HepG2 (cell line): ENCODE measurements around the gene KRTAP3-3. TPM values are rescaled to one million over a fixed set of nuclear protein-coding genes. Genes with fewer than 3 reads are reported as not detected.

Experiments
- ATAC-seq: fragments of 200-7000 bp; cut with Tn5 transposase; 3 replicates; pipeline ENCODE4 v1.9.1; 2020; ENCODE audit warnings: mild to moderate bottlenecking, moderate library complexity
- BruUV-seq: library from RNA; stranded (reverse); fragments of 400-500 nt; replicated peaks from 2 replicates; lab custom pipeline; 2021; lab: Mats Ljungman, UMichigan
- CTCF ChIA-PET: fragments of 300-600 bp; formaldehyde crosslinking; extraction: SDS; loops from one replicate; lab custom pipeline; 2021; ENCODE audit warnings: low total read pairs, inconsistent platforms, low intra/inter-chr PET ratio; lab: Yijun Ruan, JAX
- POLR2A ChIA-PET: fragments of 350-600 bp; sonication (Branson Sonifier 250); formaldehyde crosslinking; loops from one replicate; lab custom pipeline; 2020; ENCODE audit warnings: antibody characterized with exemption, inconsistent platforms; lab: Yijun Ruan, JAX
- DNase-seq: peaks from one replicate; pipeline ENCODE4 v3.0.0-alpha.2; 2015; ENCODE audit warnings: low spot score
- FAIRE-seq: peaks from 3 replicates; lab custom pipeline; 2011; peaks lifted over from hg19 to GRCh38; lab: Jason Lieb, UNC
- H2AFZ ChIP-seq: one replicate; pipeline ENCODE4 v1.6.1; 2011; ENCODE audit warnings: low read length, inconsistent platforms
- H3K27ac ChIP-seq: fragments of 300-600 bp; 3 replicates; pipeline ENCODE4 v1.8.0; 2011; ENCODE audit warnings: mixed run types, mild to moderate bottlenecking, mixed read lengths, low read length, inconsistent platforms; ENCODE audit not compliant: insufficient read depth; ENCODE audit errors: extremely low read length
- H3K27me3 ChIP-seq, 2 experiments: fragments of 200-600 bp in 1 of 2; 2 replicates in 1 of 2; 3 replicates in 1 of 2; pipeline versions ENCODE4 v1.6.0 to v1.8.0; 2011; ENCODE audit warnings: low read length in 2 of 2, mild to moderate bottlenecking in 2 of 2, moderate library complexity in 2 of 2, inconsistent platforms in 1 of 2; ENCODE audit not compliant: insufficient read depth in 2 of 2, control insufficient read depth in 1 of 2
- H3K36me3 ChIP-seq, 2 experiments: fragments of 200-600 bp in 1 of 2; replicated peaks in 1 of 2; 2 replicates in 1 of 2; 3 replicates in 1 of 2; pipeline versions ENCODE4 v1.5.1 to v1.8.0; 2011; ENCODE audit warnings: low read length in 2 of 2, inconsistent platforms in 1 of 2; ENCODE audit not compliant: insufficient read depth in 2 of 2, control insufficient read depth in 1 of 2
- H3K4me1 ChIP-seq: 2 replicates; pipeline ENCODE4 v1.5.1; 2012; ENCODE audit warnings: low read length, inconsistent platforms; ENCODE audit not compliant: insufficient read depth
- H3K4me2 ChIP-seq: 2 replicates; pipeline ENCODE4 v1.6.0; 2011; ENCODE audit warnings: low read depth, low read length, inconsistent platforms
- H3K4me3 ChIP-seq, 3 experiments: fragments of 200-600 bp in 1 of 3; sonication (generic), shearing (Covaris generic) in 1 of 3; replicated peaks in 1 of 3; 2 replicates each; pipeline ENCODE4 v1.5.1; 2011 to 2016; ENCODE audit warnings: low read length in 3 of 3, inconsistent platforms in 2 of 3, low read depth in 2 of 3, mild to moderate bottlenecking in 2 of 3, control low read depth in 1 of 3, mixed read lengths in 1 of 3; ENCODE audit not compliant: insufficient read depth in 1 of 3
- H3K79me2 ChIP-seq: one replicate; pipeline ENCODE4 v1.6.1; 2011; ENCODE audit warnings: low read length, inconsistent platforms; ENCODE audit not compliant: insufficient read depth
- H3K9ac ChIP-seq: 2 replicates; pipeline ENCODE4 v1.6.0; 2011; ENCODE audit warnings: mild to moderate bottlenecking, low read depth, low read length, inconsistent platforms; ENCODE audit not compliant: insufficient read depth
- H3K9me3 ChIP-seq: 2 replicates; pipeline ENCODE4 v1.5.1; 2012; ENCODE audit warnings: mild to moderate bottlenecking, low read length
- H4K20me1 ChIP-seq: 2 replicates; pipeline ENCODE4 v1.6.0; 2011; ENCODE audit warnings: inconsistent platforms, mild to moderate bottlenecking, low read length, moderate library complexity; ENCODE audit not compliant: insufficient read depth
- ATRX ChIP-seq: sonication (generic); formaldehyde crosslinking; IDR thresholded peaks from 2 replicates; pipeline ENCODE4 v1.4.0; 2020; ENCODE audit warnings: missing genetic modification reagents, borderline replicate concordance
- FOXA1 ChIP-seq, 2 experiments: fragments of 450-650 bp in 1 of 2; sonication (generic) in 1 of 2; formaldehyde crosslinking in 1 of 2; IDR thresholded peaks; 2 replicates each; pipeline versions ENCODE4 v1.4.0 to v1.6.1; 2016 to 2020; ENCODE audit warnings: missing genetic modification reagents in 1 of 2
- PLRG1 ChIP-seq: fragments of 450-650 bp; conservative IDR thresholded peaks from 2 replicates; pipeline ENCODE4 v1.6.1; 2016
- ZFYVE20 ChIP-seq: sonication (generic); formaldehyde crosslinking; IDR thresholded peaks from 2 replicates; pipeline ENCODE4 v1.8.0; 2023; ENCODE audit warnings: low read depth, mild to moderate bottlenecking, moderate library complexity, missing genetic modification reagents, borderline replicate concordance
- ZMYM2 ChIP-seq: sonication (generic); formaldehyde crosslinking; IDR thresholded peaks from 2 replicates; pipeline ENCODE4 v1.8.0; 2022; ENCODE audit warnings: mild to moderate bottlenecking, missing genetic modification reagents
- ZNF138 ChIP-seq: sonication (generic); formaldehyde crosslinking; IDR thresholded peaks from 2 replicates; pipeline ENCODE4 v1.5.0; 2020; ENCODE audit warnings: mild to moderate bottlenecking, low read depth, missing genetic modification reagents
- ZNF484 ChIP-seq: sonication (generic); formaldehyde crosslinking; IDR thresholded peaks from 2 replicates; pipeline ENCODE4 v1.5.1; 2020; ENCODE audit warnings: mild to moderate bottlenecking, low read depth, missing genetic modification reagents, borderline replicate concordance
- WGBS: methylation state at CpG from one replicate; pipeline ENCODE4 v1.1.6; 2017; ENCODE audit warnings: low lambda C conversion rate; 5-methylcytosine and 5-hydroxymethylcytosine counted together
- in situ Hi-C: cut with HindIII; loops from 2 replicates; pipeline ENCODE4 v1.10.0; 2017; ENCODE audit warnings: low pct_unique_long_range_greater_than_20kb; ENCODE audit not compliant: extremely low pct_ligation_motif_present
- intact Hi-C: fragments of 100-400 bp; cut with micrococcal nuclease; formaldehyde crosslinking; loops from one replicate; pipeline ENCODE4 v1.10.0; 2022; ENCODE audit not compliant: unreplicated experiment
- polyA plus RNA-seq, 8 experiments: library from polyadenylated mRNA; depleted of rRNA in 3 of 8; stranded (reverse) in 7 of 8; unstranded in 1 of 8; fragments of >200 nt; fragmentation: Illumina TruSeq in 4 of 8; extraction: Trizol in 4 of 8; gene quantifications; 2 replicates each; pipeline versions ENCODE4 v1.2.1 to v1.2.3, GENCODE V29; 2011 to 2016; ENCODE audit warnings: low read depth in 4 of 8, missing spikeins in 1 of 8, mixed read lengths in 1 of 8; ENCODE audit not compliant: insufficient read depth in 1 of 8
- small RNA-seq, 3 experiments: library from RNA; depleted of rRNA; stranded (forward); fragments of <200 nt; gene quantifications; one replicate each; pipeline ENCODE3, GENCODE V24; 2012; ENCODE audit warnings: low read depth in 2 of 3, low replicate concordance in 1 of 3; ENCODE audit not compliant: insufficient read length in 3 of 3, insufficient read depth in 2 of 3
- total RNA-seq, 5 experiments: library from RNA; depleted of rRNA; stranded (reverse); fragments of >200 nt; fragmentation: Illumina TruSeq; extraction: Trizol; gene quantifications; 2 replicates each; pipeline ENCODE4 v1.2.3, GENCODE V29; 2016; ENCODE audit warnings: low read depth in 1 of 5
- TF ChIP-seq, protein P1 (sequence below): sonication (generic); formaldehyde crosslinking; IDR thresholded peaks from 2 replicates; pipeline ENCODE4 v1.4.0; 2020; ENCODE audit warnings: missing genetic modification reagents, borderline replicate concordance
- TF ChIP-seq, protein P2 (sequence below): sonication (generic); formaldehyde crosslinking; IDR thresholded peaks from 2 replicates; pipeline ENCODE4 v1.4.0; 2020; ENCODE audit warnings: mild to moderate bottlenecking, missing genetic modification reagents

Gene KRTAP3-3
- total and polyA plus RNA-seq, 2 of the 13 experiments (the other 11 are each of a cell fraction or from before 2014, with no cell fraction given) = not detected

DNA sequence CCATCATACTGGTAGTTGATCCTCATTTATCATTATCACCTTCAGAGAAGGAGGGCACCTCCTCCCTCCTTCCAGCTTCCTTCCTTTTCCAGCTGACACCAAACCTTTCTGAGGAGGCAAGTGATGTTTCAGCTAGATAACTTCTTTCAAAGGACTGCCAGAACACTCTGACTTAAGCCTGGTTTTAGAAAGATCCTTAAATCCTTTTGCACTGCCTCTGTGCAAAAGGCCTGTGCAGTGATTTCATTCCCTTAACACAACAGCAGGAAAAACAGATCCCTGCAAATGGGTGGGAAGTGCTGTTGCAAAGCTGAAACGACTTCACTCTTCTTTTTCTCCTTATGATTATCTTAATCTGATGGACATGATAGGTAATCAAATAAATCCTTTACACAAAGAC is 49.4 kb downstream of the KRTAP3-3 start:
- 50% methylated on average over 1 of the region's 1 CpG for WGBS
- TF ChIP-seq FOXA1 (IDR thresholded peaks at IDR 0.05) (no peak), FOXA1 (CRISPR knock-in tag; IDR thresholded peaks at IDR 0.05) (no peak), ZFYVE20 (CRISPR knock-in tag) (no peak), ZMYM2 (no peak), ZNF138 (CRISPR knock-in tag) (no peak), ATRX (CRISPR knock-in tag) (no peak), PLRG1 (no peak), ZNF484 (CRISPR knock-in tag) (no peak)
- TF ChIP-seq, protein P1, sequence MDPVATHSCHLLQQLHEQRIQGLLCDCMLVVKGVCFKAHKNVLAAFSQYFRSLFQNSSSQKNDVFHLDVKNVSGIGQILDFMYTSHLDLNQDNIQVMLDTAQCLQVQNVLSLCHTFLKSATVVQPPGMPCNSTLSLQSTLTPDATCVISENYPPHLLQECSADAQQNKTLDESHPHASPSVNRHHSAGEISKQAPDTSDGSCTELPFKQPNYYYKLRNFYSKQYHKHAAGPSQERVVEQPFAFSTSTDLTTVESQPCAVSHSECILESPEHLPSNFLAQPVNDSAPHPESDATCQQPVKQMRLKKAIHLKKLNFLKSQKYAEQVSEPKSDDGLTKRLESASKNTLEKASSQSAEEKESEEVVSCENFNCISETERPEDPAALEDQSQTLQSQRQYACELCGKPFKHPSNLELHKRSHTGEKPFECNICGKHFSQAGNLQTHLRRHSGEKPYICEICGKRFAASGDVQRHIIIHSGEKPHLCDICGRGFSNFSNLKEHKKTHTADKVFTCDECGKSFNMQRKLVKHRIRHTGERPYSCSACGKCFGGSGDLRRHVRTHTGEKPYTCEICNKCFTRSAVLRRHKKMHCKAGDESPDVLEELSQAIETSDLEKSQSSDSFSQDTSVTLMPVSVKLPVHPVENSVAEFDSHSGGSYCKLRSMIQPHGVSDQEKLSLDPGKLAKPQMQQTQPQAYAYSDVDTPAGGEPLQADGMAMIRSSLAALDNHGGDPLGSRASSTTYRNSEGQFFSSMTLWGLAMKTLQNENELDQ (CRISPR knock-in tag) = no peak
- TF ChIP-seq, protein P2, sequence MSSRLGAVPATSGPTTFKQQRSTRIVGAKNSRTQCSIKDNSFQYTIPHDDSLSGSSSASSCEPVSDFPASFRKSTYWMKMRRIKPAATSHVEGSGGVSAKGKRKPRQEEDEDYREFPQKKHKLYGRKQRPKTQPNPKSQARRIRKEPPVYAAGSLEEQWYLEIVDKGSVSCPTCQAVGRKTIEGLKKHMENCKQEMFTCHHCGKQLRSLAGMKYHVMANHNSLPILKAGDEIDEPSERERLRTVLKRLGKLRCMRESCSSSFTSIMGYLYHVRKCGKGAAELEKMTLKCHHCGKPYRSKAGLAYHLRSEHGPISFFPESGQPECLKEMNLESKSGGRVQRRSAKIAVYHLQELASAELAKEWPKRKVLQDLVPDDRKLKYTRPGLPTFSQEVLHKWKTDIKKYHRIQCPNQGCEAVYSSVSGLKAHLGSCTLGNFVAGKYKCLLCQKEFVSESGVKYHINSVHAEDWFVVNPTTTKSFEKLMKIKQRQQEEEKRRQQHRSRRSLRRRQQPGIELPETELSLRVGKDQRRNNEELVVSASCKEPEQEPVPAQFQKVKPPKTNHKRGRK = no peak
- no peak for FAIRE-seq

More for the DNA sequence above, 49.4 kb downstream of the KRTAP3-3 start:
- in situ Hi-C loops = no loop called here
- no peak for DNase-seq
- no peak overlapping the region for H3K27ac ChIP-seq
- ATAC-seq = no peak
- no peak overlapping the region for H2AFZ ChIP-seq
- intact Hi-C loops = no loop called here
- no TSS peak for BruUV-seq
- ChIA-PET POLR2A (no interaction called here), CTCF (no interaction called here)
- no peaks in the 10 kb centered on the region for H3K36me3 ChIP-seq
- H3K9me3 ChIP-seq = no peaks in the 10 kb centered on the region
- no peaks in the 10 kb centered on the region for H3K79me2 ChIP-seq
- no peak overlapping the region for H3K4me2 ChIP-seq
- H3K4me1 ChIP-seq = peaks cover 34% of the 10 kb centered on the region
- H3K27me3 ChIP-seq = no peaks in the 10 kb centered on the region
- no peaks in the 10 kb centered on the region for H4K20me1 ChIP-seq
- no peak overlapping the region for H3K4me3 ChIP-seq
- no peak overlapping the region for H3K9ac ChIP-seq

Small RNA genes lying within 50 kb of the gene (small RNA-seq; reads per million reads assigned to genes)
- 0 reads per million in 3 experiments for gene KRTAP3-4P

Other genes with a start within 250 kb of the KRTAP3-3 start
Only the 30 nearest of the 36 such genes appear.
- gene KRT28, start 194.2 kb downstream of the KRTAP3-3 start, total RNA-seq (2016; rRNA removed; fragmentation: Illumina TruSeq; extraction: Trizol) = not detected in 2 replicates
- not detected in 2 replicates for gene KRT28, start 194.2 kb downstream of the KRTAP3-3 start, polyA plus RNA-seq (2011; rRNA removed)
- 25.1 and 25.7 TPM in 2 replicates for gene KRT10, start 171.6 kb downstream of the KRTAP3-3 start, total RNA-seq (2016; rRNA removed; fragmentation: Illumina TruSeq; extraction: Trizol)
- gene KRT10, start 171.6 kb downstream of the KRTAP3-3 start, polyA plus RNA-seq (2011; rRNA removed) = 23.0 and 27.5 TPM in 2 replicates
- gene KRT12, start 126.9 kb downstream of the KRTAP3-3 start, total RNA-seq (2016; rRNA removed; fragmentation: Illumina TruSeq; extraction: Trizol) = 0.07 TPM in 1 of 2 replicates, not detected in the other
- 0.09 and 0.31 TPM in 2 replicates for gene KRT12, start 126.9 kb downstream of the KRTAP3-3 start, polyA plus RNA-seq (2011; rRNA removed)
- 0.13 and 0.14 TPM in 2 replicates for gene KRT20, start 108.9 kb downstream of the KRTAP3-3 start, total RNA-seq (2016; rRNA removed; fragmentation: Illumina TruSeq; extraction: Trizol)
- gene KRT20, start 108.9 kb downstream of the KRTAP3-3 start, polyA plus RNA-seq (2011; rRNA removed) = 0.20 and 1.0 TPM in 2 replicates
- gene KRT23, start 56.5 kb downstream of the KRTAP3-3 start, total RNA-seq (2016; rRNA removed; fragmentation: Illumina TruSeq; extraction: Trizol) = 24.7 and 32.9 TPM in 2 replicates
- gene KRT23, start 56.5 kb downstream of the KRTAP3-3 start, polyA plus RNA-seq (2011; rRNA removed) = 48.4 and 51.1 TPM in 2 replicates
- 0.07 TPM in 1 of 2 replicates, not detected in the other for gene KRT39, start 27.2 kb downstream of the KRTAP3-3 start, total RNA-seq (2016; rRNA removed; fragmentation: Illumina TruSeq; extraction: Trizol)
- gene KRT39, start 27.2 kb downstream of the KRTAP3-3 start, polyA plus RNA-seq (2011; rRNA removed) = 1.2 and 1.6 TPM in 2 replicates
- not detected in 2 replicates for gene KRT40, start 9.8 kb downstream of the KRTAP3-3 start, total RNA-seq (2016; rRNA removed; fragmentation: Illumina TruSeq; extraction: Trizol)
- not detected in 2 replicates for gene KRT40, start 9.8 kb downstream of the KRTAP3-3 start, polyA plus RNA-seq (2011; rRNA removed)
- gene KRTAP3-2, start 5.7 kb upstream of the KRTAP3-3 start, total RNA-seq (2016; rRNA removed; fragmentation: Illumina TruSeq; extraction: Trizol) = not detected in 2 replicates
- not detected in 2 replicates for gene KRTAP3-2, start 5.7 kb upstream of the KRTAP3-3 start, polyA plus RNA-seq (2011; rRNA removed)
- gene KRTAP3-1, start 15.0 kb upstream of the KRTAP3-3 start, total RNA-seq (2016; rRNA removed; fragmentation: Illumina TruSeq; extraction: Trizol) = 0.29 and 0.81 TPM in 2 replicates
- 3.7 and 3.8 TPM in 2 replicates for gene KRTAP3-1, start 15.0 kb upstream of the KRTAP3-3 start, polyA plus RNA-seq (2011; rRNA removed)
- gene KRTAP1-5, start 33.0 kb upstream of the KRTAP3-3 start, total RNA-seq (2016; rRNA removed; fragmentation: Illumina TruSeq; extraction: Trizol) = not detected in 2 replicates
- gene KRTAP1-5, start 33.0 kb upstream of the KRTAP3-3 start, polyA plus RNA-seq (2011; rRNA removed) = 0.07 and 0.09 TPM in 2 replicates
- not detected in 2 replicates for gene KRTAP1-4, start 36.0 kb upstream of the KRTAP3-3 start, total RNA-seq (2016; rRNA removed; fragmentation: Illumina TruSeq; extraction: Trizol)
- not detected in 2 replicates for gene KRTAP1-4, start 36.0 kb upstream of the KRTAP3-3 start, polyA plus RNA-seq (2011; rRNA removed)
- not detected in 2 replicates for gene KRTAP1-3, start 40.7 kb upstream of the KRTAP3-3 start, total RNA-seq (2016; rRNA removed; fragmentation: Illumina TruSeq; extraction: Trizol)
- not detected in 2 replicates for gene KRTAP1-3, start 40.7 kb upstream of the KRTAP3-3 start, polyA plus RNA-seq (2011; rRNA removed)
- gene KRTAP1-1, start 47.3 kb upstream of the KRTAP3-3 start, total RNA-seq (2016; rRNA removed; fragmentation: Illumina TruSeq; extraction: Trizol) = not detected in 2 replicates
- gene KRTAP1-1, start 47.3 kb upstream of the KRTAP3-3 start, polyA plus RNA-seq (2011; rRNA removed) = not detected in 2 replicates
- gene KRTAP2-1, start 53.2 kb upstream of the KRTAP3-3 start, total RNA-seq (2016; rRNA removed; fragmentation: Illumina TruSeq; extraction: Trizol) = not detected in 2 replicates
- gene KRTAP2-1, start 53.2 kb upstream of the KRTAP3-3 start, polyA plus RNA-seq (2011; rRNA removed) = not detected in 2 replicates
- not detected in 2 replicates for gene KRTAP2-2, start 61.1 kb upstream of the KRTAP3-3 start, total RNA-seq (2016; rRNA removed; fragmentation: Illumina TruSeq; extraction: Trizol)
- not detected in 2 replicates for gene KRTAP2-2, start 61.1 kb upstream of the KRTAP3-3 start, polyA plus RNA-seq (2011; rRNA removed)
- gene KRTAP2-3, start 66.0 kb upstream of the KRTAP3-3 start, total RNA-seq (2016; rRNA removed; fragmentation: Illumina TruSeq; extraction: Trizol) = not detected in 2 replicates
- 0.24 and 0.25 TPM in 2 replicates for gene KRTAP2-3, start 66.0 kb upstream of the KRTAP3-3 start, polyA plus RNA-seq (2011; rRNA removed)
- gene KRTAP2-4, start 71.7 kb upstream of the KRTAP3-3 start, total RNA-seq (2016; rRNA removed; fragmentation: Illumina TruSeq; extraction: Trizol) = not detected in 2 replicates
- gene KRTAP2-4, start 71.7 kb upstream of the KRTAP3-3 start, polyA plus RNA-seq (2011; rRNA removed) = not detected in 2 replicates
- not detected in 2 replicates for gene KRTAP4-7, start 90.0 kb upstream of the KRTAP3-3 start, total RNA-seq (2016; rRNA removed; fragmentation: Illumina TruSeq; extraction: Trizol)
- not detected in 2 replicates for gene KRTAP4-7, start 90.0 kb upstream of the KRTAP3-3 start, polyA plus RNA-seq (2011; rRNA removed)
- gene KRTAP4-8, start 104.0 kb upstream of the KRTAP3-3 start, total RNA-seq (2016; rRNA removed; fragmentation: Illumina TruSeq; extraction: Trizol) = not detected in 2 replicates
- gene KRTAP4-8, start 104.0 kb upstream of the KRTAP3-3 start, polyA plus RNA-seq (2011; rRNA removed) = not detected in 2 replicates
- not detected in 2 replicates for gene KRTAP4-16, start 108.0 kb upstream of the KRTAP3-3 start, total RNA-seq (2016; rRNA removed; fragmentation: Illumina TruSeq; extraction: Trizol)
- not detected in 2 replicates for gene KRTAP4-16, start 108.0 kb upstream of the KRTAP3-3 start, polyA plus RNA-seq (2011; rRNA removed)
- not detected in 2 replicates for gene KRTAP4-9, start 111.2 kb upstream of the KRTAP3-3 start, total RNA-seq (2016; rRNA removed; fragmentation: Illumina TruSeq; extraction: Trizol)
- gene KRTAP4-9, start 111.2 kb upstream of the KRTAP3-3 start, polyA plus RNA-seq (2011; rRNA removed) = not detected in 2 replicates
- not detected in 2 replicates for gene KRTAP4-11, start 124.2 kb upstream of the KRTAP3-3 start, total RNA-seq (2016; rRNA removed; fragmentation: Illumina TruSeq; extraction: Trizol)
- gene KRTAP4-11, start 124.2 kb upstream of the KRTAP3-3 start, polyA plus RNA-seq (2011; rRNA removed) = not detected in 2 replicates
- not detected in 2 replicates for gene KRTAP4-12, start 130.0 kb upstream of the KRTAP3-3 start, total RNA-seq (2016; rRNA removed; fragmentation: Illumina TruSeq; extraction: Trizol)
- gene KRTAP4-12, start 130.0 kb upstream of the KRTAP3-3 start, polyA plus RNA-seq (2011; rRNA removed) = not detected in 2 replicates
- not detected in 2 replicates for gene KRTAP4-6, start 146.4 kb upstream of the KRTAP3-3 start, total RNA-seq (2016; rRNA removed; fragmentation: Illumina TruSeq; extraction: Trizol)
- gene KRTAP4-6, start 146.4 kb upstream of the KRTAP3-3 start, polyA plus RNA-seq (2011; rRNA removed) = not detected in 2 replicates
- gene KRTAP4-5, start 155.7 kb upstream of the KRTAP3-3 start, total RNA-seq (2016; rRNA removed; fragmentation: Illumina TruSeq; extraction: Trizol) = not detected in 2 replicates
- gene KRTAP4-5, start 155.7 kb upstream of the KRTAP3-3 start, polyA plus RNA-seq (2011; rRNA removed) = not detected in 2 replicates
- not detected in 2 replicates for gene KRTAP4-4, start 166.6 kb upstream of the KRTAP3-3 start, total RNA-seq (2016; rRNA removed; fragmentation: Illumina TruSeq; extraction: Trizol)
- not detected in 2 replicates for gene KRTAP4-4, start 166.6 kb upstream of the KRTAP3-3 start, polyA plus RNA-seq (2011; rRNA removed)
- gene KRTAP4-3, start 174.1 kb upstream of the KRTAP3-3 start, total RNA-seq (2016; rRNA removed; fragmentation: Illumina TruSeq; extraction: Trizol) = not detected in 2 replicates
- not detected in 2 replicates for gene KRTAP4-3, start 174.1 kb upstream of the KRTAP3-3 start, polyA plus RNA-seq (2011; rRNA removed)
- not detected in 2 replicates for gene KRTAP4-2, start 184.1 kb upstream of the KRTAP3-3 start, total RNA-seq (2016; rRNA removed; fragmentation: Illumina TruSeq; extraction: Trizol)
- gene KRTAP4-2, start 184.1 kb upstream of the KRTAP3-3 start, polyA plus RNA-seq (2011; rRNA removed) = not detected in 2 replicates
- not detected in 2 replicates for gene KRTAP4-1, start 190.7 kb upstream of the KRTAP3-3 start, total RNA-seq (2016; rRNA removed; fragmentation: Illumina TruSeq; extraction: Trizol)
- not detected in 2 replicates for gene KRTAP4-1, start 190.7 kb upstream of the KRTAP3-3 start, polyA plus RNA-seq (2011; rRNA removed)
- gene KRTAP9-1, start 195.7 kb upstream of the KRTAP3-3 start, total RNA-seq (2016; rRNA removed; fragmentation: Illumina TruSeq; extraction: Trizol) = not detected in 2 replicates
- gene KRTAP9-1, start 195.7 kb upstream of the KRTAP3-3 start, polyA plus RNA-seq (2011; rRNA removed) = not detected in 2 replicates